ENCODE measurements around the gene RPS6KL1. TPM values are rescaled to one million over a fixed set of nuclear protein-coding genes. Genes with fewer than 3 reads are reported as not detected.

The RPS6KL1 gene
- total RNA-seq, 2 experiments from 2014 or later: 12.5 to 12.7 TPM

DNA sequence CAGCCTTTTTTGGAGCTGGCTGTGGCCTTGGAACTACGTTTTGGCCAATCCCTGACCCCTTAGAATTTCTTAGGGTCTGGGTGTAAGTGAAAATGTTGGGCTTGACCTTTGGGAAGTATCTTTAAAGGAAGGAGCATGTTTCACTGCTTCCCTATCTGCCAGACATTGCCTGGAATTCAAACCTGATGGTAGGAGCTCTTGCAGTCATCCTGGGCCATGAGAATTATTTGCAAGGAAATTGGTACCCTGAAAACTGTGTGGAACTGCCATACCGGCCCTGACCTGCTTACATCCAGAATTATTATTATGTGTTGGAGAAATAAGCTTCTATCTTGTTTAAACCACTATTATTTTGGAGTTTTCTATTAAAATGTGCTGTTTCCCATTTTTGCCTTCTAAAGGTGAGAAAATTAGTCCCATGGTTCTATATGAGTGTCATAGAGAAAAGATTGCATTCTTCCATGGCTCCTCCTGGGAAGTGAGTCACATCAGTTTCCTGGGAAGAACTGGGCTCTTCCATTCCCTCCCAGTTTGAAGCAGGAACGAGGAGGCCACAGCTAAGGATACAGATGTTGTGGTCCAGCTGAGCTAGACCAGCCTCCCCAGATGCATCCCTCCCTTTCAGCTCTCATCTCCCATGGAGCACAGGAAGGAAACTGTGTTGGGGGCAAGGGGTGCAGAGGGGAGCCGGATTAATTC is 41.9 kb upstream of the RPS6KL1 start:
- Histone ChIP-seq H3K4me1 (ENCODE audit: insufficient read depth, low read length) (no peaks in the 10 kb centered on the region), H3K27ac (ENCODE audit: low read depth in 1 of 2, low read length in 2 of 2) (no peak overlapping the region), H3K4me3 (ENCODE audit: low read length) (no peak overlapping the region), H3K27me3 (ENCODE audit: control insufficient read depth in 1 of 2, insufficient read depth in 2 of 2, low read length in 2 of 2) (no peaks in the 10 kb centered on the region), H3K36me3 (ENCODE audit: insufficient read depth, low read length) (no peaks in the 10 kb centered on the region), H3K9me3 (ENCODE audit: control insufficient read depth in 1 of 2, insufficient read depth in 1 of 2, low read length in 2 of 2) (no peaks in the 10 kb centered on the region)
- H3K4me1 Mint-ChIP-seq (ENCODE audit: low read depth): no peaks in the 10 kb centered on the region
- no peaks in the 10 kb centered on the region for H3K27me3 Mint-ChIP-seq
- no peak overlapping the region for H3K27ac Mint-ChIP-seq
- TF ChIP-seq, protein P1, sequence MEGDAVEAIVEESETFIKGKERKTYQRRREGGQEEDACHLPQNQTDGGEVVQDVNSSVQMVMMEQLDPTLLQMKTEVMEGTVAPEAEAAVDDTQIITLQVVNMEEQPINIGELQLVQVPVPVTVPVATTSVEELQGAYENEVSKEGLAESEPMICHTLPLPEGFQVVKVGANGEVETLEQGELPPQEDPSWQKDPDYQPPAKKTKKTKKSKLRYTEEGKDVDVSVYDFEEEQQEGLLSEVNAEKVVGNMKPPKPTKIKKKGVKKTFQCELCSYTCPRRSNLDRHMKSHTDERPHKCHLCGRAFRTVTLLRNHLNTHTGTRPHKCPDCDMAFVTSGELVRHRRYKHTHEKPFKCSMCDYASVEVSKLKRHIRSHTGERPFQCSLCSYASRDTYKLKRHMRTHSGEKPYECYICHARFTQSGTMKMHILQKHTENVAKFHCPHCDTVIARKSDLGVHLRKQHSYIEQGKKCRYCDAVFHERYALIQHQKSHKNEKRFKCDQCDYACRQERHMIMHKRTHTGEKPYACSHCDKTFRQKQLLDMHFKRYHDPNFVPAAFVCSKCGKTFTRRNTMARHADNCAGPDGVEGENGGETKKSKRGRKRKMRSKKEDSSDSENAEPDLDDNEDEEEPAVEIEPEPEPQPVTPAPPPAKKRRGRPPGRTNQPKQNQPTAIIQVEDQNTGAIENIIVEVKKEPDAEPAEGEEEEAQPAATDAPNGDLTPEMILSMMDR (IDR thresholded peaks at IDR 0.05): no peak
- no peak for DNase-seq
- ChIA-PET POLR2A (interaction anchor here (0.7 kb wide), 1 partner anchor 11 kb away, joined by 3 read pairs; no protein-coding TSS in a partner anchor), CTCF (interaction anchor here (0.6 kb wide), 1 partner anchor 114 kb away, joined by 3 read pairs; no protein-coding TSS in a partner anchor)
- H3K4me3 Mint-ChIP-seq: no peak overlapping the region
- intact Hi-C loops (cut with DNase I, micrococcal nuclease): no loop called here
- no peaks in the 10 kb centered on the region for H3K36me3 Mint-ChIP-seq (ENCODE audit: low read depth)
- no peaks in the 10 kb centered on the region for H3K9me3 Mint-ChIP-seq
- ATAC-seq (ENCODE audit: poor library complexity): no peak

DNA sequence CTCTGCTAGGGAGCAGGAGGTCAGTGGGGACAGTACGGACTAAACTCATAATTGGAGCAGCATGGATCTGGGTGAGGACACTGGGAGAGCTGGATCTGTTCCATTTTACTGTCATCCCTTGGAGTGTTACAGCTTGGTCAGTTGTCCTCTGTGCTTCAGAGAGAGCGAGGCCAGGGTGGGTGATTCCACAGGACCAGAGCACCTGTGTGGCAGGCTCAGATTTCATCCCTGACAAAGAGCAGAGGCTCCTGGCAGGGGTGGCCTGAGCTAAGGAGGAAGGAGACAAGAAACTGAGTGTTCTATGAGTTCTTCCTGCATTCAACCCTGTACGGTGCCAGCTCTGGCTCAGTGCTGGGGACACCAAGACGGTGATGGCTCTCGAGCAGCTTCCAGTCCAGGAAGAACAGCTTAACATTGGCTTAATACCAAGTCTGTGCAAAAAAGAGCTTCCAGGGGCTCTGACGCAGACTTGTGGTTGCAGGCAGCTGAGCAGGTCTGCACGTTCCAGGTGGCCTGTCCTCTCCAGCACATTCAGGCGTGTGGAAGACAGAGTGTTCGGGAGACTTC is 40.7 kb upstream of the RPS6KL1 start:
- POLR2A ChIA-PET: no interaction called here
- H3K4me1 Mint-ChIP-seq (ENCODE audit: low read depth): no peaks in the 10 kb centered on the region

DNA sequence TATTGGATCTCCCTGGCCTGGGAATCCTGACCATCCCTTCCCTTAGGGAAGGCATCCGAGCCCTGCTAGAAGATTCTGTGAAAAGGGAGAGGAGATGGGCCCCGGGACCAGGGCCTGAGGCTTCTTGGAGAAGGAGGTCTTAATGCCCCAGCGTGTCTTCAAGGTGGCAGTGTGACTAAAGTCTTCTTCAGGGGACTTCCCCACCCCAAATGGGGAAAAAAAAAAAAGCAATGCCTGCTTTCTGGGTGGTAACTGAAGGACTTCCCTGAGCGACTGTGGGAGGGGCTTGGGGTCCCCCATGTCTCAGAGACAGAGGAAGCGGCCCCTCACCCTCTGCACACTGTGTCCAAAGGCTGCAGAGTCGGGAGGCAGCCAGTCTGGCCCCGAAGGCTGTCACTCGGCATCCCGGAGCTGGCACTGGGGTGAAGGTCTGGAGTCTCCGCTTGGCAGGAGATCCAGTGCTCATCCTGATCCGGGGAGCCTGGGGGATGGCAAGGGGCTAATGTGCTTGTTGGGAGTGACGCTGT is 40.2 kb upstream of the RPS6KL1 start:
- no peak overlapping the region for H3K27ac Mint-ChIP-seq

More for the DNA sequence above, 40.7 kb upstream of the RPS6KL1 start:
- H3K27me3 Mint-ChIP-seq: no peaks in the 10 kb centered on the region
- no peak overlapping the region for H3K4me3 ChIP-seq (ENCODE audit: low read length)
- H3K27me3 ChIP-seq (ENCODE audit: control insufficient read depth in 1 of 2, insufficient read depth in 2 of 2, low read length in 2 of 2): no peaks in the 10 kb centered on the region
- no peaks in the 10 kb centered on the region for H3K9me3 Mint-ChIP-seq
- no peaks in the 10 kb centered on the region for H3K9me3 ChIP-seq (ENCODE audit: control insufficient read depth in 1 of 2, insufficient read depth in 1 of 2, low read length in 2 of 2)
- DNase-seq (peak in 1 of 14 experiments; percentile 8), ATAC-seq (ENCODE audit: poor library complexity) (no peak)
- no peaks in the 10 kb centered on the region for H3K36me3 Mint-ChIP-seq (ENCODE audit: low read depth)
- H3K36me3 ChIP-seq (ENCODE audit: insufficient read depth, low read length): no peaks in the 10 kb centered on the region
- no peaks in the 10 kb centered on the region for H3K4me1 ChIP-seq (ENCODE audit: insufficient read depth, low read length)
- no peak overlapping the region for H3K4me3 Mint-ChIP-seq
- intact Hi-C loops (cut with DNase I, micrococcal nuclease): no loop called here
- CTCF ChIA-PET: interaction anchor here (0.6 kb wide), 1 partner anchor 115 kb away, joined by 3 read pairs; no protein-coding TSS in a partner anchor
- TF ChIP-seq, protein P1 (IDR thresholded peaks at IDR 0.05): no peak
- H3K27ac Mint-ChIP-seq: no peak overlapping the region
- no peak overlapping the region for H3K27ac ChIP-seq (ENCODE audit: low read depth in 1 of 2, low read length in 2 of 2)

More for the DNA sequence above, 40.2 kb upstream of the RPS6KL1 start:
- Mint-ChIP-seq H3K36me3 (ENCODE audit: low read depth) (no peaks in the 10 kb centered on the region), H3K9me3 (no peaks in the 10 kb centered on the region), H3K4me1 (ENCODE audit: low read depth) (no peaks in the 10 kb centered on the region), H3K4me3 (no peak overlapping the region), H3K27me3 (no peaks in the 10 kb centered on the region)
- Histone ChIP-seq H3K4me1 (ENCODE audit: insufficient read depth, low read length) (no peaks in the 10 kb centered on the region), H3K27me3 (ENCODE audit: control insufficient read depth in 1 of 2, insufficient read depth in 2 of 2, low read length in 2 of 2) (no peaks in the 10 kb centered on the region), H3K27ac (ENCODE audit: low read depth in 1 of 2, low read length in 2 of 2) (no peak overlapping the region), H3K36me3 (ENCODE audit: insufficient read depth, low read length) (no peaks in the 10 kb centered on the region), H3K9me3 (ENCODE audit: control insufficient read depth in 1 of 2, insufficient read depth in 1 of 2, low read length in 2 of 2) (no peaks in the 10 kb centered on the region), H3K4me3 (ENCODE audit: low read length) (no peak overlapping the region)
- CTCF ChIA-PET: no interaction called here
- ATAC-seq (ENCODE audit: poor library complexity) (no peak), DNase-seq (no peak)
- POLR2A ChIA-PET: no interaction called here
- TF ChIP-seq, protein P1 (IDR thresholded peaks at IDR 0.05): no peak
- intact Hi-C loops (cut with DNase I, micrococcal nuclease): no loop called here
